Adipocyte (in vitro differentiated cells): ENCODE results near the gene FNDC10.
A peak's percentile ranks its signal among the peaks of the same experiment; 100 is the strongest.

ENCODE experiments used
- DNase-seq: peaks from one replicate; pipeline ENCODE4 v3.0.0-alpha.2; 2015; ENCODE audit warnings: low read depth
- H3K27me3 ChIP-seq: replicated peaks from 2 replicates; pipeline ENCODE4 v1.7.0; 2013; ENCODE audit warnings: mild to moderate bottlenecking, low read length, moderate library complexity; ENCODE audit not compliant: control insufficient read depth, insufficient read depth
- H3K36me3 ChIP-seq: 2 replicates; pipeline ENCODE4 v1.7.0; 2013; ENCODE audit warnings: low read length, mild to moderate bottlenecking, moderate library complexity; ENCODE audit not compliant: control insufficient read depth, insufficient read depth, severe bottlenecking
- H3K4me1 ChIP-seq: 2 replicates; pipeline ENCODE4 v1.7.0; 2013; ENCODE audit warnings: mild to moderate bottlenecking, low read length, moderate library complexity; ENCODE audit not compliant: control insufficient read depth, insufficient read depth
- H3K4me3 ChIP-seq: 2 replicates; pipeline ENCODE4 v1.7.0; 2013; ENCODE audit warnings: mild to moderate bottlenecking, low read length, moderate library complexity
- H3K9ac ChIP-seq: 2 replicates; pipeline ENCODE4 v1.7.0; 2013; ENCODE audit warnings: mild to moderate bottlenecking, low read length, moderate library complexity
- H3K9me3 ChIP-seq: 2 replicates; pipeline ENCODE4 v1.7.0; 2013; ENCODE audit warnings: mild to moderate bottlenecking, low read length, moderate library complexity; ENCODE audit not compliant: control insufficient read depth

FNDC10 gene

GRCh38 chr1:1620433-1621139 is 20.7 kb upstream of the FNDC10 start:
- peaks cover 6% of the 10 kb centered on the region for H3K36me3 ChIP-seq
- H3K9me3 ChIP-seq, result no peaks in the 10 kb centered on the region
- no peak overlapping the region for H3K9ac ChIP-seq
- no peaks in the 10 kb centered on the region for H3K27me3 ChIP-seq
- H3K4me1 ChIP-seq, result peaks cover 10% of the 10 kb centered on the region
- no peak overlapping the region for H3K4me3 ChIP-seq
- no peak for DNase-seq

DNA sequence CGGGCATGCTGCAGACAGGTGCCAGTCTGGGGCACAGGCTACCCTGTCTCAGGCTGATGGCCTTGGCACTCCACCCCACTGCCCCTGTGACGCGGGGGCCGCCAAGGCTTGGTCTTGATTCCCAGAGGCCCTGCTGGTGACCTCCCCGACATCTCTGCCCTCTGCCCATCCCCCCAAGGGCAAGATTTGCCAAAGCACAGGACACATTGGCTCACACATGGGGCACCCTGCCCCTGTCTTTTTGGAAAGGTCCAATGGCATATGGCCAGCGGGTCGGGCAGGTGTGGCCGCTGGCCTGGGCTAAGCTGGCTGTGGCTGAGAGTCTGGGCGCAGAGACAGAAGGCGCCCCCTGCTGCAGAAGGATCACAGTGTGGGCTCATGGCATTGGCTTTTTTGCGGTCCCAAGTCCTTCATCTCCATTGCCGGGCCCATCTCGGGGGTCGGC is 20.0 kb upstream of the FNDC10 start:
- H3K9me3 ChIP-seq, result no peaks in the 10 kb centered on the region
- DNase-seq, result no peak
- no peak overlapping the region for H3K9ac ChIP-seq
- no peak overlapping the region for H3K4me3 ChIP-seq
- peaks cover 10% of the 10 kb centered on the region for H3K4me1 ChIP-seq
- H3K27me3 ChIP-seq, result no peaks in the 10 kb centered on the region
- H3K36me3 ChIP-seq, result peaks cover 6% of the 10 kb centered on the region

- no peaks in the 10 kb centered on the region for H3K9me3 ChIP-seq
- H3K27me3 ChIP-seq, result no peaks in the 10 kb centered on the region
- peaks cover 23% of the 10 kb centered on the region for H3K4me1 ChIP-seq
- no peak overlapping the region for H3K4me3 ChIP-seq
- H3K36me3 ChIP-seq, result peaks cover 6% of the 10 kb centered on the region
- DNase-seq, result no peak
- no peak overlapping the region for H3K9ac ChIP-seq
These were observed 18.6 kb upstream of the FNDC10 start for GRCh38 chr1:1618396-1619068.

GRCh38 chr1:1617925-1618324 is 18.0 kb upstream of the FNDC10 start:
- Histone ChIP-seq H3K4me3 (no peak overlapping the region), H3K4me1 (peaks cover 23% of the 10 kb centered on the region), H3K9ac (no peak overlapping the region), H3K36me3 (peaks cover 6% of the 10 kb centered on the region), H3K27me3 (no peaks in the 10 kb centered on the region), H3K9me3 (no peaks in the 10 kb centered on the region)
- DNase-seq, result no peak

DNA sequence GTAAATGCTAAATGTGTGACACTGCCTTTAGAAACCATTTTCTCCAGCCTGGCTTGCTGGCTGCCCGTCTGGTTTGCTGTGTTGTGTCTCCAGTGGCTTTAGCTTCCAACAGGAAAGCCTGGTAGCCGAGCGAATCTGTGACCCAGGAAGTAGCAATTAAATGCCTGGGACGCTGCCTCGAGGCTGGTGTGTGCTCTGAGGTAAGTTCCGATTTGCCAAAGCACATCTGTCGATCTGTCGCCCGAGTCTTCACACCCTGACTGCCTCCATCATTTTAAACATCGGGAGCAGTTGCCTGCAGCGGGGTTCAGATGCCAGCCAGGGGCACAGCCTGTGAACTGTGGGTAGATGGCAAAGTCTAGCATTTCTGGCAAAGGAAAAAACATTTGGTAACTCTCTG is 17.6 kb upstream of the FNDC10 start:
- Histone ChIP-seq H3K4me1 (peaks cover 23% of the 10 kb centered on the region), H3K36me3 (peaks cover 6% of the 10 kb centered on the region), H3K9ac (peak overlapping the region; percentile 99), H3K9me3 (no peaks in the 10 kb centered on the region), H3K27me3 (no peaks in the 10 kb centered on the region), H3K4me3 (no peak overlapping the region)
- no peak for DNase-seq

GRCh38 chr1:1616838-1617237 is 16.9 kb upstream of the FNDC10 start:
- peaks cover 6% of the 10 kb centered on the region for H3K36me3 ChIP-seq
- peak overlapping the region; percentile 99 for H3K9ac ChIP-seq
- peak overlapping the region; percentile 91 for H3K4me3 ChIP-seq
- no peak for DNase-seq
- H3K4me1 ChIP-seq, result peaks cover 24% of the 10 kb centered on the region
- no peaks in the 10 kb centered on the region for H3K9me3 ChIP-seq
- no peaks in the 10 kb centered on the region for H3K27me3 ChIP-seq

GRCh38 chr1:1616045-1616790 is 16.3 kb upstream of the FNDC10 start:
- Histone ChIP-seq H3K4me1 (peaks cover 30% of the 10 kb centered on the region), H3K27me3 (no peaks in the 10 kb centered on the region), H3K4me3 (peak overlapping the region; percentile 91), H3K36me3 (peaks cover 6% of the 10 kb centered on the region), H3K9ac (peak overlapping the region; percentile 99), H3K9me3 (no peaks in the 10 kb centered on the region)
- DNase-seq, result peak; percentile 80

GRCh38 chr1:1615256-1616044 is 15.5 kb upstream of the FNDC10 start, which contains the start of gene MIB2:
TSS of gene MIB2 (plus strand) at chr1:1615500. CDS start at chr1:1623453, 7,953 bp downstream.
- Histone ChIP-seq H3K9ac (peak within 1 kb of the TSS; percentile 99), H3K4me1 (peaks cover 37% of the 10 kb centered on the region), H3K36me3 (peaks cover 6% of the 10 kb centered on the region), H3K4me3 (peak within 1 kb of the TSS; percentile 91), H3K27me3 (no peaks in the 10 kb centered on the region), H3K9me3 (no peaks in the 10 kb centered on the region)
- DNase-seq, result peak; percentile 99

DNA sequence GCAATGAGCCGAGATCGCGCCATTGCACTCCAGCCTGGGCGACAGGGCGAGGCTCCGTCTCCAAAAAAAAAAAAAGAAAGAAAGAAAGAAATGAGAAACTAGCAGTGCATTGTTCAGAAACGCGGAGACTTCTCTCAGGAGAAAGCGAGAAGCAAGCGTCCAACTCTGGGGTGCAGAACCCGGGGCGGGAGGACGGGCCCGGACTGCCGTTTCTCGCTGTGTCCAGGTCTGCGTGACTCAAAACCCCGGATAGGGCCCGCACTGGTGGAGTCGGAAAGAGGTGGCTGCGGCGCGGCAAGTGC is 15.0 kb upstream of the FNDC10 start:
- Histone ChIP-seq H3K9ac (peak overlapping the region; percentile 99), H3K9me3 (no peaks in the 10 kb centered on the region), H3K36me3 (peaks cover 6% of the 10 kb centered on the region), H3K4me1 (peaks cover 37% of the 10 kb centered on the region), H3K4me3 (peak overlapping the region; percentile 91), H3K27me3 (no peaks in the 10 kb centered on the region)
- no peak for DNase-seq

DNA sequence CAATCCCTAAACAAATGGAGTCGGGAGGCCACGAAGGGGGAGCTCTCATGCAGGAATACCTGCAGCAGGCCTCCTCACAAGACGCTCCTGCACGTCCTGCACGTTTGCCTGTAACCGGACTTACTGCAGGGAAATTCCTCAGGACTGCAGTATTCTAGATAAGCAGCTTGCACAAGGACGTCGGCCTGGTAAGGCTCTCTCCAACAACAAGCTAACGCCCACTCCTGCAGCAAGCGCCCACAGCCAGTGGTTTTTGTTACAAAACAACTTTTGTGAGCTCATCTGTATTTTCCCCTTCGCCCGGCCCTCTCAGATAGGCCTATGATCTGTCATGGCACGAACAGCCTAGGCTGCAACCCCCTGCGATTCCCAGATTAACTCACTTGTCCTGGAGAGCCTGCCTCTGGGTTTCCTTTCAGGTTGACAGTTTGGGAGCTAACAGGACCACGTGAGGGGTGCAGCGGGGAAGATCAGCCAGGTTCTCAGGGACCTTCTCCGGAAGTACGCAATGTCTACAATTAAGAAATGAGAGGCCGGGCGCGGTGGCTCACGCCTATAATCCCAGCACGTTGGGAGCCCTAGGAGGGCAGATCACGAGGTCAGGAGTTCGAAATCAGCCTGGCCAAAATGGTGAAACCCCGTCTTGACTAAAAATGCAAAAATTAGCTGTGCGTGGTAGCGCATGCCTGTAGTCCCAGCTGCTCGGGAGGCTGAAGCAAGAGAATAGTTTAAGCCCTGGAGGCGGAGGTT is 14.4 kb upstream of the FNDC10 start:
- Histone ChIP-seq H3K27me3 (no peaks in the 10 kb centered on the region), H3K4me1 (peaks cover 37% of the 10 kb centered on the region), H3K9me3 (no peaks in the 10 kb centered on the region), H3K9ac (peak overlapping the region; percentile 99), H3K36me3 (peaks cover 6% of the 10 kb centered on the region), H3K4me3 (peak overlapping the region; percentile 91)
- DNase-seq, result peak; percentile 12
